Vagina (tissue), 2 donors: Measurements from ENCODE around the gene OR2L3.

Source experiments
- POLR2A ChIP-seq, 2 donors: fragments of 450-650 bp; IDR thresholded peaks; one replicate each; pipeline ENCODE4 v1.6.1; 2017; ENCODE audit warnings: antibody characterized with exemption in 2 of 2, mild to moderate bottlenecking in 2 of 2, moderate library complexity in 2 of 2
- POLR2AphosphoS5 ChIP-seq, 2 donors: sonication (generic); formaldehyde crosslinking; IDR thresholded peaks; one replicate each; pipeline ENCODE4 v1.9.0; 2017; ENCODE audit warnings: antibody characterized with exemption in 2 of 2, mild to moderate bottlenecking in 2 of 2, low read depth in 1 of 2; ENCODE audit not compliant: insufficient read depth in 1 of 2

- TF ChIP-seq POLR2AphosphoS5 (IDR thresholded peaks at IDR 0.05; ENCODE audit: insufficient read depth in 1 of 2, low read depth in 1 of 2) (no peak), POLR2A (IDR thresholded peaks at IDR 0.05) (no peak)
Observed at GRCh38 chr1:248102847-248103246, 56.2 kb downstream of the OR2L3 start.
